CD4-positive, alpha-beta T cell (primary cell): ENCODE results near the gene FLT1. TPM values are rescaled to one million over a fixed set of nuclear protein-coding genes. Genes with fewer than 3 reads are reported as not detected.

ENCODE experiments used
- ATAC-seq: fragments of 200-7000 bp; cut with Tn5 transposase; one replicate; pipeline ENCODE4 v1.10.0; 2022; ENCODE audit warnings: mild to moderate bottlenecking; ENCODE audit not compliant: poor library complexity
- CTCF ChIA-PET: fragments of 350-600 bp; sonication (Branson Sonifier 250); formaldehyde crosslinking; loops from one replicate; lab custom pipeline; 2021; ENCODE audit warnings: antibody characterized with exemption, inconsistent platforms; lab: Charles Lee
- POLR2A ChIA-PET: fragments of 350-600 bp; sonication (Branson Sonifier 250); formaldehyde crosslinking; loops from one replicate; lab custom pipeline; 2021; ENCODE audit warnings: antibody characterized with exemption, inconsistent platforms; lab: Charles Lee
- DNase-seq, 14 experiments: peaks; one replicate each; pipeline ENCODE4 v3.0.0-alpha.2; 2013 to 2020; ENCODE audit warnings: mixed read lengths in 2 of 14
- H3K27ac ChIP-seq, 2 donors: one replicate each; pipeline versions ENCODE4 v1.5.1 to v1.7.0; 2013; ENCODE audit warnings: low read length in 2 of 2, low read depth in 1 of 2, mild to moderate bottlenecking in 1 of 2
- H3K27me3 ChIP-seq, 2 experiments: 1 replicate in 1 of 2; 2 replicates in 1 of 2; pipeline versions ENCODE4 v1.6.1 to v1.7.0; 2013; ENCODE audit warnings: low read length in 2 of 2, control low read depth in 1 of 2, mild to moderate bottlenecking in 1 of 2, moderate library complexity in 1 of 2; ENCODE audit not compliant: insufficient read depth in 2 of 2, control insufficient read depth in 1 of 2
- H3K36me3 ChIP-seq: one replicate; pipeline ENCODE4 v1.6.1; 2013; ENCODE audit warnings: low read length, control low read depth; ENCODE audit not compliant: insufficient read depth
- H3K4me1 ChIP-seq: one replicate; pipeline ENCODE4 v1.6.1; 2013; ENCODE audit warnings: low read length, control low read depth; ENCODE audit not compliant: insufficient read depth
- H3K4me3 ChIP-seq: one replicate; pipeline ENCODE4 v1.5.1; 2013; ENCODE audit warnings: mild to moderate bottlenecking, low read length, moderate library complexity
- H3K9me3 ChIP-seq, 2 experiments: 1 replicate in 1 of 2; 2 replicates in 1 of 2; pipeline versions ENCODE4 v1.6.1 to v1.7.0; 2013; ENCODE audit warnings: low read length in 2 of 2, mild to moderate bottlenecking in 2 of 2, control low read depth in 1 of 2, moderate library complexity in 1 of 2; ENCODE audit not compliant: control insufficient read depth in 1 of 2, insufficient read depth in 1 of 2
- H3K27ac Mint-ChIP-seq: one replicate; pipeline ENCODE4 v1.8.0; 2020; ENCODE audit warnings: mixed read lengths
- H3K27me3 Mint-ChIP-seq: one replicate; pipeline ENCODE4 v1.8.0; 2021; ENCODE audit warnings: mixed read lengths
- H3K36me3 Mint-ChIP-seq: one replicate; pipeline ENCODE4 v1.8.0; 2021; ENCODE audit warnings: low read depth, mixed read lengths
- H3K4me1 Mint-ChIP-seq: one replicate; pipeline ENCODE4 v1.8.0; 2021; ENCODE audit warnings: low read depth, mixed read lengths
- H3K4me3 Mint-ChIP-seq: one replicate; pipeline ENCODE4 v1.8.0; 2020; ENCODE audit warnings: mild to moderate bottlenecking, mixed read lengths
- H3K9me3 Mint-ChIP-seq: one replicate; pipeline ENCODE4 v1.8.0; 2020; ENCODE audit warnings: mixed read lengths
- CTCF ChIP-seq: fragments of 200-600 bp; IDR thresholded peaks from one replicate; pipeline ENCODE4 v1.8.0; 2022; ENCODE audit warnings: antibody characterized with exemption, mild to moderate bottlenecking
- intact Hi-C, 2 experiments: fragments of 100-400 bp; cut with DNase I in 1 of 2; cut with micrococcal nuclease in 1 of 2; formaldehyde crosslinking; loops; one replicate each; pipeline versions ENCODE4 v1.15.1 to v1.9.0; 2023 to 2025; cut with DNase I, micrococcal nuclease
- total RNA-seq, 174 experiments: library from RNA in 2 of 174; stranded (reverse) in 2 of 174; gene quantifications; one replicate each; pipeline ENCODE4 v1.2.3 and lab custom pipeline; 2021 to 2026

FLT1 gene
- total RNA-seq, 2 experiments from 2014 or later, result 1.1 to 1.2 TPM

GRCh38 chr13:28457521-28457920 lies 37.4 kb downstream of the FLT1 start:
- no peaks in the 10 kb centered on the region for H3K4me1 ChIP-seq
- CTCF ChIA-PET, result no interaction called here
- no peaks in the 10 kb centered on the region for H3K36me3 ChIP-seq
- no peaks in the 10 kb centered on the region for H3K36me3 Mint-ChIP-seq
- intact Hi-C loops, result no loop called here
- no peak overlapping the region for H3K4me3 ChIP-seq
- H3K9me3 ChIP-seq, result peaks cover 0 to 4% of the 10 kb centered on the region in 2 experiments
- H3K4me1 Mint-ChIP-seq, result no peaks in the 10 kb centered on the region
- no peaks in the 10 kb centered on the region for H3K27me3 Mint-ChIP-seq
- POLR2A ChIA-PET, result no interaction called here
- H3K27me3 ChIP-seq, result no peaks in the 10 kb centered on the region
- DNase-seq (no peak), ATAC-seq (no peak)
- no peak for TF ChIP-seq CTCF
- H3K4me3 Mint-ChIP-seq, result no peak overlapping the region
- no peak overlapping the region for H3K27ac Mint-ChIP-seq
- H3K27ac ChIP-seq, result no peak overlapping the region
- H3K9me3 Mint-ChIP-seq, result no peaks in the 10 kb centered on the region

DNA sequence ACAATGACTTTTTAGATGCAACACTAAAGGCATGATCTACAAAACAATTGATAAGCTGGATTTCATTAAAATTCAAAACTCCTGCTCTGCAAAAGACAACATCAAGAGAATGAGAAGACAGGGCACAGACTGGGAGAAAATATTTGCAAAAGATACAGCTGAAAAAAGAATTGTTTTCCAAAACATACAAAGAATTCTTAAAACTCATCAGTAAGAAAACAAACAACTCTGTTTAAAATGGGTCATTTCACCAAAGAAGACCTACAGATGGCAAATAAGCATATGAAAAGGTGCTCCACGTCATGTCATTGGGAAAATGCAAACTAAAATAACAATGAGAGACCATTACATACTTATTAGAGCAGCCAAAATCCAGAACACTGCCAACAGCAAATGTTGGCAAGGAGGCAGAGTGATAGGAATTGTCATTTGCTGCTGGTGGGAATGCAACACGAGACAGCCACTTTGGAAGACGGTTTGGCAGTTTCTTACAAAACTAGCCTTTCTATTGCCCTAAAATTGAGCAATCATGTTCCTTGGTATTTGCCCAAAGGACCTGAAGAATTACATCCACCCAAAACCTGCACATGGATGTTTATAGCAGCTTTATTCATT lies 39.2 kb downstream of the FLT1 start:
- no peaks in the 10 kb centered on the region for H3K27me3 Mint-ChIP-seq
- intact Hi-C loops, result no loop called here
- Histone ChIP-seq H3K27me3 (no peaks in the 10 kb centered on the region), H3K9me3 (peaks cover 0 to 4% of the 10 kb centered on the region in 2 experiments), H3K4me1 (no peaks in the 10 kb centered on the region), H3K4me3 (no peak overlapping the region), H3K27ac (no peak overlapping the region), H3K36me3 (no peaks in the 10 kb centered on the region)
- TF ChIP-seq CTCF, result no peak
- no peaks in the 10 kb centered on the region for H3K9me3 Mint-ChIP-seq
- no peak overlapping the region for H3K27ac Mint-ChIP-seq
- DNase-seq (no peak), ATAC-seq (no peak)
- no peaks in the 10 kb centered on the region for H3K36me3 Mint-ChIP-seq
- ChIA-PET CTCF (no interaction called here), POLR2A (no interaction called here)
- no peak overlapping the region for H3K4me3 Mint-ChIP-seq
- no peaks in the 10 kb centered on the region for H3K4me1 Mint-ChIP-seq

GRCh38 chr13:28452755-28453154 lies 42.2 kb downstream of the FLT1 start:
- Mint-ChIP-seq H3K27ac (no peak overlapping the region), H3K9me3 (peaks cover 4% of the 10 kb centered on the region), H3K27me3 (no peaks in the 10 kb centered on the region), H3K4me1 (no peaks in the 10 kb centered on the region), H3K4me3 (no peak overlapping the region), H3K36me3 (peaks cover 16% of the 10 kb centered on the region)
- no peak for TF ChIP-seq CTCF
- Histone ChIP-seq H3K9me3 (peaks cover 0 to 7% of the 10 kb centered on the region in 2 experiments), H3K36me3 (no peaks in the 10 kb centered on the region), H3K27me3 (no peaks in the 10 kb centered on the region), H3K4me1 (no peaks in the 10 kb centered on the region), H3K27ac (no peak overlapping the region), H3K4me3 (no peak overlapping the region)
- ATAC-seq, result no peak
- POLR2A ChIA-PET, result no interaction called here
- DNase-seq, result no peak
- intact Hi-C loops, result no loop called here
- CTCF ChIA-PET, result no interaction called here
